ENCODE measurements around the gene KIAA1755.

DNA sequence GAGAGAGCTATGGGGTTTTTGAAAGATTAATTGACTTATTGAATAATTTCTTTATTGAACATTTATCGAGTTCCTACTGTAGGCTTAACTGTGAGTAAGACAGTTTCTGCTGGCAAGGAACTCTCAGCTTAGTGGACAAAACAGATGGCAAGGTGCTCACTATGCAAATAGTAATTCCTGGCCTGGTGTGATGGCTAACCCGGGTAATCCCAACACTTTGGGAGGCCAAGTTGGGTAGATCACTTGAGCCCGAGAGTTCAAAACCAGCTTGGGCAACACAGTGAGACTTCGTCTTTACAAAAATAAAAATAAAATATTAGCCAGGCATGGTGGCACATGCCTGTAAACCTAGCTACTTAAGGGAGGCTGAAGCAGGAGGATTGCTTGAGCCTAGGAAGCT, 82.0 kb downstream of the KIAA1755 start:
- TF ChIP-seq, protein P1, sequence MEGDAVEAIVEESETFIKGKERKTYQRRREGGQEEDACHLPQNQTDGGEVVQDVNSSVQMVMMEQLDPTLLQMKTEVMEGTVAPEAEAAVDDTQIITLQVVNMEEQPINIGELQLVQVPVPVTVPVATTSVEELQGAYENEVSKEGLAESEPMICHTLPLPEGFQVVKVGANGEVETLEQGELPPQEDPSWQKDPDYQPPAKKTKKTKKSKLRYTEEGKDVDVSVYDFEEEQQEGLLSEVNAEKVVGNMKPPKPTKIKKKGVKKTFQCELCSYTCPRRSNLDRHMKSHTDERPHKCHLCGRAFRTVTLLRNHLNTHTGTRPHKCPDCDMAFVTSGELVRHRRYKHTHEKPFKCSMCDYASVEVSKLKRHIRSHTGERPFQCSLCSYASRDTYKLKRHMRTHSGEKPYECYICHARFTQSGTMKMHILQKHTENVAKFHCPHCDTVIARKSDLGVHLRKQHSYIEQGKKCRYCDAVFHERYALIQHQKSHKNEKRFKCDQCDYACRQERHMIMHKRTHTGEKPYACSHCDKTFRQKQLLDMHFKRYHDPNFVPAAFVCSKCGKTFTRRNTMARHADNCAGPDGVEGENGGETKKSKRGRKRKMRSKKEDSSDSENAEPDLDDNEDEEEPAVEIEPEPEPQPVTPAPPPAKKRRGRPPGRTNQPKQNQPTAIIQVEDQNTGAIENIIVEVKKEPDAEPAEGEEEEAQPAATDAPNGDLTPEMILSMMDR (IDR thresholded peaks at IDR 0.05 in 4 of 5, conservative IDR thresholded peaks at IDR 0.05 in 1 of 5): no peak
- no peak for TF ChIP-seq POLR2A (IDR thresholded peaks at IDR 0.05)

Measured in gastrocnemius medialis (tissue), 4 donors.